RPMI7951 (cell line): ENCODE data around the gene NCAPD3. TPM values are rescaled to one million over a fixed set of nuclear protein-coding genes. Genes with fewer than 3 reads are reported as not detected.
"Not testable (repeated sequence)": the region's sequence is repeated elsewhere in the genome, so short reads cannot be mapped to it uniquely, and the experiment has no call there.

Source experiments
- DNase-seq: peaks from one replicate; pipeline ENCODE4 v3.0.0-alpha.2; 2012; ENCODE audit warnings: low read depth
- total RNA-seq: library from RNA; depleted of rRNA; stranded (reverse); fragments of >200 nt; shearing (Covaris generic); gene quantifications from 2 replicates; pipeline ENCODE4 v1.2.3, GENCODE V29; 2014; rRNA removed

Gene NCAPD3
- 50.0 and 55.5 TPM in 2 replicates for total RNA-seq

GRCh38 chr11:134223836-134224709 lies at the start of gene NCAPD3, which contains the start of gene VPS26B:
Gene NCAPD3 (minus strand): TSS chr11:134223967. CDS start chr11:134223926, 41 bp downstream.
Gene VPS26B (plus strand): TSS chr11:134224671. CDS start chr11:134225123, 452 bp downstream.
- peak; percentile 94 for DNase-seq

GRCh38 chr11:134273317-134273712 lies 49.5 kb upstream of the NCAPD3 start:
- no peak for DNase-seq

- no peak for DNase-seq
Measured at GRCh38 chr11:134272381-134273316, 48.9 kb upstream of the NCAPD3 start.

- no peak for DNase-seq
Measured at GRCh38 chr11:134271978-134272377, 48.2 kb upstream of the NCAPD3 start.

- DNase-seq = peak; percentile 20
Measured at GRCh38 chr11:134270250-134270714, 46.5 kb upstream of the NCAPD3 start.

GRCh38 chr11:134267966-134268365 lies 44.2 kb upstream of the NCAPD3 start:
- DNase-seq = no peak

GRCh38 chr11:134267461-134267860 lies 43.7 kb upstream of the NCAPD3 start:
- no peak for DNase-seq

- DNase-seq = peak; percentile 75
Measured at GRCh38 chr11:134266841-134267251, 43.1 kb upstream of the NCAPD3 start.

GRCh38 chr11:134266440-134266839 lies 42.7 kb upstream of the NCAPD3 start:
- DNase-seq = no peak

GRCh38 chr11:134264966-134265764 lies 41.4 kb upstream of the NCAPD3 start:
- DNase-seq = no peak

GRCh38 chr11:134261626-134262488 lies 38.1 kb upstream of the NCAPD3 start:
- no peak for DNase-seq

- DNase-seq = no peak
Measured at GRCh38 chr11:134260983-134261382, 37.2 kb upstream of the NCAPD3 start.

- DNase-seq = no peak
Measured at GRCh38 chr11:134260503-134260902, 36.7 kb upstream of the NCAPD3 start.

GRCh38 chr11:134258577-134258976 lies 34.8 kb upstream of the NCAPD3 start:
- DNase-seq = no peak

- no peak for DNase-seq
Measured at GRCh38 chr11:134257101-134257500, 33.3 kb upstream of the NCAPD3 start.

- DNase-seq = not testable (repeated sequence)
Measured at GRCh38 chr11:134255184-134255561, 31.4 kb upstream of the NCAPD3 start.

- no peak for DNase-seq
Measured at GRCh38 chr11:134254433-134255183, 30.8 kb upstream of the NCAPD3 start.

- DNase-seq = peak; percentile 96
Measured at GRCh38 chr11:134253188-134253993, 29.6 kb upstream of the NCAPD3 start, which contains the start of the genes ACAD8 and THYN1. Gene ACAD8 (plus strand): TSS chr11:134253568. CDS start chr11:134253601, 33 bp downstream. Gene THYN1 (minus strand): TSS chr11:134253352. CDS start chr11:134252882, 470 bp downstream.
